B cell (primary cell): ENCODE results near the gene ARHGAP35.

Experiments
- CTCF ChIP-seq: fragments of 200-600 bp; IDR thresholded peaks from one replicate; pipeline ENCODE4 v1.8.0; 2022; ENCODE audit warnings: antibody characterized with exemption, mild to moderate bottlenecking
- EZH2 ChIP-seq: IDR thresholded peaks from 2 replicates; pipeline ENCODE4 v1.6.1; 2012; ENCODE audit warnings: borderline replicate concordance, low read depth, mild to moderate bottlenecking, moderate library complexity, low read length; ENCODE audit not compliant: insufficient read depth, poor library complexity, severe bottlenecking

GRCh38 chr19:46848389-46848788, 12.4 kb upstream of the ARHGAP35 start:
- TF ChIP-seq CTCF (no peak), EZH2 (no peak)
